ENCODE results near the gene PAGR1.
"Not testable (repeated sequence)": the region's sequence is repeated elsewhere in the genome, so short reads cannot be mapped to it uniquely, and the experiment has no call there.

Gene PAGR1

DNA sequence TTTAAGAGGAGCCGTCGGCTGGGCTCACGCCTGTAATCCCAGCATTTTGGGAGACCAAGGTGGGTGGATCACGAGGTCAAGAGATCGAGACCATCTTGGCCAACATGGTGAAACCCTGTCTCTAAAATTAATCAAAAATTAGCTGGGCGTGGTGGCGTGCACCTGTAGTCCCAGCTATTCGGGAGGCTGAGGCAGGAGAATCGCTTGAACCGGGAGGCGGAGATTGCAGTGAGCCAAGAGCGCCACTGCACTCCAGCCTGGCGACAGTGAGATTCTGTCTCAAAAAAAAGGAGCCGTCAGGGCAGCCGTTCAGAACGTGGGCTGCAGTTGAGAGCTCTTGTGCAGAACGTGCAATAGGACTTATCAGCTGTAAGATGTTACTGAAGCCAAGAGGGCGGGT, 22.8 kb upstream of the PAGR1 start:
- DNase-seq, result not testable (repeated sequence)

DNA sequence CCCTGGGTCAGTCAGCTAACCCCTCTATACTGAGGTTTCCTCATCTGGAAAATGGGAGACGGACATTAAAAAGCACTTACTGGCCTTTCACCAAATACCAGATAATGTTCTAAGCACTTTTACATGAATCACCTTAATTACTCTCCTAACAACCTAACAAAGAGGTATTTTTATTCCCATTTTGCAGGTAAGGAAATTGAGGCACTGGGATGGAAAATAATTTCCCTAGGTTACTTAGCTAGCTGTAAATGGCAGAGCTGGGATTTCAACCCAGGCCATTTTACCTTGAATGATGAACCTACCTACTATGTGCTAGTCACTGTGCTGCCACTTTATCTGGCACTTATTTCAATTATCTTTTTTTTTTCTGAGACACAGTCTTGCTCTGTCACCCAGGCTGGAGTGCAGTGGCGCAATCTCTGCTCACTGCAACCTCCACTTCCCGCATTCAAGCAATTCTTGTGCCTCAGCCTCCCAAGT, 21.7 kb upstream of the PAGR1 start:
- no peak for DNase-seq

- no peak for DNase-seq
These were observed 13.5 kb upstream of the PAGR1 start for GRCh38 chr16:29802416-29802935.

- DNase-seq, result no peak
These were observed 11.9 kb upstream of the PAGR1 start for GRCh38 chr16:29804020-29804419.

GRCh38 chr16:29804455-29805231, 11.3 kb upstream of the PAGR1 start:
- peak; percentile 71 for DNase-seq

- peak; percentile 99 for DNase-seq
These were observed 10.5 kb upstream of the PAGR1 start for GRCh38 chr16:29805232-29806098.

DNA sequence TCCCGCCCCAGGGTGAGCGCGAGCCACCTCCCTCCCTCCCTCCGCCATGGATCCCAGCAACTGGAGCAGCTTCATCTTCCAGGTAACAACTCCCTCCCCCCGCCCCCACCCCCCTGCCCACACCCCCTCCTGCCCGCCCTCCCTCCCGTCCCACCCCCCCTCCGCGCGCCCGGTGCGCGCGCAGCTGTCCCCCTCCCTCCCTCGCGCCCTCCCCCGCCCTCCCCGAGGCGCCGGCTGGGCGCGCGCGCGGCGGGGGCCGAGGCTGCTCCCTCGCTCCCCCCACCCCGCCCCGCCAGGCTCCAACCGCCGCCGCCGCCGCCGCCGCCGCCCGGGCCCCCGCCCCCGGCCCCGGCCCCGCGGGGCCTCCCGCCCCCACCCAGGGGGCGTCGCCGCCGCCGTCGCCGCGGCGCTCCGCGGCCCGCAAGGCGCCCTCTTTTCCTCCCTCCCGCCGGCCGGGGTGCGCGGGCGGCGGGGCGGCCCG, 9.8 kb upstream of the PAGR1 start, which contains the start of gene MAZ:
Gene MAZ (plus strand): TSS at position 431 of the 481 bp plus-strand sequence. CDS start 173 bp downstream, outside the sequence.
- peak; percentile 94 for DNase-seq

DNA sequence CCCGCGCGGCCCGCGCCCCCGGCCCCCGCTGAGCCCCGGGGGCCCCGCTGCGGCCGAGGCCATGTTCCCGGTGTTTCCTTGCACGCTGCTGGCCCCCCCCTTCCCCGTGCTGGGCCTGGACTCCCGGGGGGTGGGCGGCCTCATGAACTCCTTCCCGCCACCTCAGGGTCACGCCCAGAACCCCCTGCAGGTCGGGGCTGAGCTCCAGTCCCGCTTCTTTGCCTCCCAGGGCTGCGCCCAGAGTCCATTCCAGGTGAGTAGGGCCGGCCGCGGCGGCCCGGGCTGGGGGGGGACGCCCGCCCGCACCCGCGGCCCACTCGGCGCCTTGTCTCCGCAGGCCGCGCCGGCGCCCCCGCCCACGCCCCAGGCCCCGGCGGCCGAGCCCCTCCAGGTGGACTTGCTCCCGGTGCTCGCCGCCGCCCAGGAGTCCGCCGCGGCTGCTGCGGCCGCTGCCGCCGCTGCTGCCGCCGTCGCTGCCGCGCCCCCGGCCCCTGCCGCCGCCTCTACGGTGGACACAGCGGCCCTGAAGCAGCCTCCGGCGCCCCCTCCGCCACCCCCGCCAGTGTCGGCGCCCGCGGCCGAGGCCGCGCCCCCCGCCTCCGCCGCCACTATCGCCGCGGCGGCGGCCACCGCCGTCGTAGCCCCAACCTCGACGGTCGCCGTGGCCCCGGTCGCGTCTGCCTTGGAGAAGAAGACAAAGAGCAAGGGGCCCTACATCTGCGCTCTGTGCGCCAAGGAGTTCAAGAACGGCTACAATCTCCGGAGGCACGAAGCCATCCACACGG, 9.1 kb upstream of the PAGR1 start:
- peak; percentile 84 for DNase-seq

DNA sequence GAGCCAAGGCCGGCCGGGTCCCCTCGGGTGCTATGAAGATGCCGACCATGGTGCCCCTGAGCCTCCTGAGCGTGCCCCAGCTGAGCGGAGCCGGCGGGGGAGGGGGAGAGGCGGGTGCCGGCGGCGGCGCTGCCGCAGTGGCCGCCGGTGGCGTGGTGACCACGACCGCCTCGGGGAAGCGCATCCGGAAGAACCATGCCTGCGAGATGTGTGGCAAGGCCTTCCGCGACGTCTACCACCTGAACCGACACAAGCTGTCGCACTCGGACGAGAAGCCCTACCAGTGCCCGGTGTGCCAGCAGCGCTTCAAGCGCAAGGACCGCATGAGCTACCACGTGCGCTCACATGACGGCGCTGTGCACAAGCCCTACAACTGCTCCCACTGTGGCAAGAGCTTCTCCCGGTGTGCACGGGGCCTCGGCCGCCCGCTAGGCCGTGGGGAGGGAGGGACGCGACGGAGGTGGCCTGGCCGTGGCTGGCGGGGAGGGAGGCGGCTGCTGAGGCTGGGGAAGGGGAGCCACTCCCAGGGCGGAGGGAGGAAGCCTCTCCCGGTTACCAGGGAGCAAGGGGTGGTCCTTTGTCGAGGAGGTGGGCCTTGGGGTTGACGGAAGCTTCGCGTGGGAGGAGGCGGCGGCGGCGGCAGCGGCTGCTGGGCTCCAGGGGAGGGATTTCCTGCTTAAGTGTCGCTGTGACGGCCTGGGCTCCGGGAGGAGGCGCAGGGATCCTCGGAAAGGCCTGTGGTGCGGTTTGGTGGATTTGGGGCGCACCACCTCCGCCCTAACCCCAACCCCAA, 8.3 kb upstream of the PAGR1 start:
- peak; percentile 88 for DNase-seq

- no peak for DNase-seq
These were observed 7.6 kb upstream of the PAGR1 start for GRCh38 chr16:29808219-29808900.

- DNase-seq, result no peak
These were observed 6.8 kb upstream of the PAGR1 start for GRCh38 chr16:29809031-29809747.

- peak; percentile 72 for DNase-seq
These were observed 5.9 kb upstream of the PAGR1 start for GRCh38 chr16:29809850-29810698.

DNA sequence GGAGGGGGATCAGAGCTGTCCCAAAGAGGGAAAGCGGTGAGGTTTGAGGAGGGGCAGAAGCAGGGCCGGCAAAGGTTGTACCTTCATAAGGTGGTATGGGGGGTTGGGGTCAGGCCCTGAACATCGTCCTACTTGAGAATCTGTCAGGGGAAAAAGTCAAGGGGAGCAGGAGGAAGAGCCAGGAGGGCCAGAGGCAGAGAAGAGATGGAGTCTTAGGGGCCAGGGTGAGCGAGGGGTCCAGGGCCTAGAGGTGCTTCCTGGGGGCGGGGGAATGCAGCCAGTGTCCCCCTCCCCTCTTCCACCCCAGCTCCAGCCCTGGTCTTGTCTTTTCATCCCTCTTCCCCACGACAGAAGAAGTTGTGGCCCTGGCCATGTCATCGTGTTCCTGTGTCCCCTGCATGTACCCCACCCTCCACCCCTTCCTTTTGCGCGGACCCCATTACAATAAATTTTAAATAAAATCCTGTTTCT, 5.2 kb upstream of the PAGR1 start:
- peak; percentile 55 for DNase-seq

GRCh38 chr16:29811170-29811895, 4.6 kb upstream of the PAGR1 start:
- peak; percentile 88 for DNase-seq

GRCh38 chr16:29811896-29812665, 3.9 kb upstream of the PAGR1 start, which contains the start of gene PRRT2:
Gene PRRT2 (plus strand): TSS chr16:29812193. CDS start chr16:29813055, 862 bp downstream.
- DNase-seq, result peak; percentile 77

GRCh38 chr16:29812754-29813643, 3.0 kb upstream of the PAGR1 start:
- DNase-seq, result no peak

All from NCI-H2171 treated with DMSO at 0.1 percent for 48 hours (cell line).